Stimulated activated CD4-positive, alpha-beta T cell treated with anti-CD3 and anti-CD28 coated beads, Interleukin-15, amount 100 ng/mL, for 48 hours (primary cell): Measurements from ENCODE around the gene RMI2.

Experiments
- DNase-seq, 2 donors: peaks; one replicate each; pipeline ENCODE4 v3.0.0-alpha.2; 2020; ENCODE audit warnings: low read depth in 2 of 2

The RMI2 gene

GRCh38 chr16:11399261-11399831, 54.1 kb downstream of the RMI2 start:
- DNase-seq, result no peak

GRCh38 chr16:11400076-11400475, 54.8 kb downstream of the RMI2 start:
- DNase-seq, result no peak
